Measurements from ENCODE around the gene PHTF2.

Gene PHTF2

GRCh38 chr7:77907281-77907680 lies 108.7 kb downstream of the PHTF2 start:
- TF ChIP-seq FOXM1 (IDR thresholded peaks at IDR 0.05; ENCODE audit: borderline replicate concordance) (no peak), PKNOX1 (IDR thresholded peaks at IDR 0.05) (no peak), FOXA1 (IDR thresholded peaks at IDR 0.05) (no peak), TARDBP (IDR thresholded peaks at IDR 0.05) (no peak)
- CTCF ChIA-PET: no interaction called here
- no peak for DNase-seq (ENCODE audit: extremely low spot score)
- POLR2A ChIA-PET: no interaction called here

GRCh38 chr7:77908664-77909063 lies 110.1 kb downstream of the PHTF2 start:
- no peak for TF ChIP-seq LEF1 (IDR thresholded peaks at IDR 0.05; ENCODE audit: borderline replicate concordance)
- TF ChIP-seq ELF4 (IDR thresholded peaks at IDR 0.05): no peak
- TF ChIP-seq SUZ12 (IDR thresholded peaks at IDR 0.05): no peak
- TF ChIP-seq NFRKB (IDR thresholded peaks at IDR 0.05): no peak
- TF ChIP-seq HDGF (IDR thresholded peaks at IDR 0.05; ENCODE audit: borderline replicate concordance): no peak
- no peak for TF ChIP-seq BHLHE40 (IDR thresholded peaks at IDR 0.05; ENCODE audit: borderline replicate concordance)
- TF ChIP-seq FOXM1 (IDR thresholded peaks at IDR 0.05; ENCODE audit: borderline replicate concordance): no peak
- no peak for TF ChIP-seq SP1 (IDR thresholded peaks at IDR 0.05)
- no peak for TF ChIP-seq ARNT (IDR thresholded peaks at IDR 0.05)
- TF ChIP-seq L3MBTL2 (conservative IDR thresholded peaks at IDR 0.05): no peak
- no peak for TF ChIP-seq ZNF384 (IDR thresholded peaks at IDR 0.05)
- no peak for TF ChIP-seq FOXK2 (IDR thresholded peaks at IDR 0.05)
- no peak for TF ChIP-seq PKNOX1 (IDR thresholded peaks at IDR 0.05)
- no peak for TF ChIP-seq FOXA1 (IDR thresholded peaks at IDR 0.05)
- DNase-seq (ENCODE audit: extremely low spot score): no peak
- ChIA-PET CTCF (interaction anchor here (0.6 to 0.7 kb wide), 2 partner anchors 27 to 93 kb away, joined by 3 to 4 read pairs; no protein-coding TSS in a partner anchor), POLR2A (no interaction called here)

GRCh38 chr7:77910124-77910523 lies 111.6 kb downstream of the PHTF2 start:
- POLR2A ChIA-PET: no interaction called here
- no peak for DNase-seq (ENCODE audit: extremely low spot score)
- CTCF ChIA-PET: interaction anchor here (0.6 kb wide), 1 partner anchor 25 kb away, joined by 3 read pairs; no protein-coding TSS in a partner anchor
- TF ChIP-seq FOXA1 (IDR thresholded peaks at IDR 0.05): no peak
- no peak for TF ChIP-seq PKNOX1 (IDR thresholded peaks at IDR 0.05)
- no peak for TF ChIP-seq BHLHE40 (IDR thresholded peaks at IDR 0.05; ENCODE audit: borderline replicate concordance)
- TF ChIP-seq ELF4 (IDR thresholded peaks at IDR 0.05): no peak

GRCh38 chr7:77912293-77912692 lies 113.7 kb downstream of the PHTF2 start:
- TF ChIP-seq HDGF (IDR thresholded peaks at IDR 0.05; ENCODE audit: borderline replicate concordance) (no peak), TARDBP (IDR thresholded peaks at IDR 0.05) (no peak)
- CTCF ChIA-PET: no interaction called here
- DNase-seq (ENCODE audit: extremely low spot score): no peak
- POLR2A ChIA-PET: no interaction called here

- TF ChIP-seq ELF4 (IDR thresholded peaks at IDR 0.05): no peak
- no peak for TF ChIP-seq ARNT (IDR thresholded peaks at IDR 0.05)
- TF ChIP-seq BHLHE40 (IDR thresholded peaks at IDR 0.05; ENCODE audit: borderline replicate concordance): no peak
- TF ChIP-seq LEF1 (IDR thresholded peaks at IDR 0.05; ENCODE audit: borderline replicate concordance): no peak
- no peak for TF ChIP-seq CTBP1 (IDR thresholded peaks at IDR 0.05; ENCODE audit: borderline replicate concordance)
- TF ChIP-seq SUZ12 (IDR thresholded peaks at IDR 0.05): no peak
- no peak for TF ChIP-seq FOXM1 (IDR thresholded peaks at IDR 0.05; ENCODE audit: borderline replicate concordance)
- no peak for TF ChIP-seq HDGF (IDR thresholded peaks at IDR 0.05; ENCODE audit: borderline replicate concordance)
- TF ChIP-seq FOXK2 (IDR thresholded peaks at IDR 0.05): no peak
- no peak for TF ChIP-seq L3MBTL2 (conservative IDR thresholded peaks at IDR 0.05)
- TF ChIP-seq NFRKB (IDR thresholded peaks at IDR 0.05): no peak
- no peak for TF ChIP-seq FOXA1 (IDR thresholded peaks at IDR 0.05)
- TF ChIP-seq TARDBP (IDR thresholded peaks at IDR 0.05): no peak
- no peak for TF ChIP-seq SP1 (IDR thresholded peaks at IDR 0.05)
- no peak for TF ChIP-seq ZNF384 (IDR thresholded peaks at IDR 0.05)
- TF ChIP-seq PKNOX1 (IDR thresholded peaks at IDR 0.05): no peak
- ChIA-PET CTCF (no interaction called here), POLR2A (interaction anchor here (1.0 to 1.1 kb wide), 2 partner anchors 13 to 28 kb away, joined by 3 read pairs; no protein-coding TSS in a partner anchor)
- DNase-seq (ENCODE audit: extremely low spot score): no peak
Observed at GRCh38 chr7:77913977-77914607, 115.5 kb downstream of the PHTF2 start.

- CTCF ChIA-PET: interaction anchor here (0.6 kb wide), 1 partner anchor 10 kb away, joined by 4 read pairs; no protein-coding TSS in a partner anchor
- POLR2A ChIA-PET: no interaction called here
- TF ChIP-seq ELF4 (IDR thresholded peaks at IDR 0.05) (no peak), NFRKB (IDR thresholded peaks at IDR 0.05) (no peak), LEF1 (IDR thresholded peaks at IDR 0.05; ENCODE audit: borderline replicate concordance) (no peak), SP1 (IDR thresholded peaks at IDR 0.05) (no peak), FOXK2 (IDR thresholded peaks at IDR 0.05) (no peak), ARNT (IDR thresholded peaks at IDR 0.05) (no peak), HDGF (IDR thresholded peaks at IDR 0.05; ENCODE audit: borderline replicate concordance) (no peak), FOXA1 (IDR thresholded peaks at IDR 0.05) (no peak), BHLHE40 (IDR thresholded peaks at IDR 0.05; ENCODE audit: borderline replicate concordance) (no peak), PKNOX1 (IDR thresholded peaks at IDR 0.05) (no peak), L3MBTL2 (conservative IDR thresholded peaks at IDR 0.05) (no peak), ZNF384 (IDR thresholded peaks at IDR 0.05) (no peak), FOXM1 (IDR thresholded peaks at IDR 0.05; ENCODE audit: borderline replicate concordance) (no peak), TARDBP (IDR thresholded peaks at IDR 0.05) (no peak), CTBP1 (IDR thresholded peaks at IDR 0.05; ENCODE audit: borderline replicate concordance) (no peak), SUZ12 (IDR thresholded peaks at IDR 0.05) (no peak)
- DNase-seq (ENCODE audit: extremely low spot score): no peak
Observed at GRCh38 chr7:77917500-77918262, 119.1 kb downstream of the PHTF2 start.

Data from HEK293T (cell line).